K562 (cell line): Measurements from ENCODE around the gene FOXO3. TPM values are rescaled to one million over a fixed set of nuclear protein-coding genes. Genes with fewer than 3 reads are reported as not detected.

ENCODE experiments used
- ATAC-seq: fragments of 200-7000 bp; cut with Tn5 transposase; 3 replicates; pipeline ENCODE4 v1.9.1; 2020; ENCODE audit warnings: moderate library complexity
- BruUV-seq: library from RNA; stranded (reverse); fragments of 400-500 nt; replicated peaks from 2 replicates; lab custom pipeline; 2021; lab: Mats Ljungman, UMichigan
- CTCF ChIA-PET: fragments of 300-600 bp; formaldehyde crosslinking; extraction: SDS; loops from one replicate; lab custom pipeline; 2021; ENCODE audit warnings: low intra/inter-chr PET ratio; lab: Yijun Ruan, JAX
- POLR2A ChIA-PET: fragments of 300-600, 350-650 bp; sonication (Branson Sonifier 250); formaldehyde crosslinking; extraction: SDS; loops from one replicate; lab custom pipeline; 2021; ENCODE audit warnings: antibody characterized with exemption, inconsistent platforms; lab: Yijun Ruan, JAX
- DNase-seq, 4 experiments: peaks; one replicate each; pipeline versions ENCODE4 v3.0.0 to v3.0.0-alpha.2; 2011 to 2018; ENCODE audit warnings: low spot score in 3 of 4, mixed read lengths in 3 of 4; ENCODE audit errors: extremely low read depth in 1 of 4
- FAIRE-seq: peaks from 2 replicates; lab custom pipeline; 2011; peaks lifted over from hg19 to GRCh38; lab: Jason Lieb, UNC
- H2AFZ ChIP-seq: 2 replicates; pipeline ENCODE4 v1.6.0; 2011; ENCODE audit warnings: low read depth, low read length, control low read depth, inconsistent platforms
- H3K27ac ChIP-seq: fragments of 200-600 bp; 3 replicates; pipeline ENCODE4 v1.8.0; 2011; ENCODE audit warnings: low read depth, mild to moderate bottlenecking, control low read depth, inconsistent platforms, low read length, moderate library complexity, mixed read lengths; ENCODE audit errors: extremely low read depth
- H3K27me3 ChIP-seq, 2 experiments: fragments of 300-600 bp in 1 of 2; 2 replicates in 1 of 2; 3 replicates in 1 of 2; pipeline versions ENCODE4 v1.6.0 to v1.8.0; 2011; ENCODE audit warnings: inconsistent platforms in 2 of 2, low read length in 2 of 2, mild to moderate bottlenecking in 1 of 2, mixed read lengths in 1 of 2, moderate library complexity in 1 of 2; ENCODE audit not compliant: control insufficient read depth in 2 of 2, insufficient read depth in 2 of 2
- H3K36me3 ChIP-seq: fragments of 300-600 bp; 3 replicates; pipeline ENCODE4 v1.8.0; 2011; ENCODE audit warnings: mild to moderate bottlenecking, low read length, inconsistent platforms; ENCODE audit not compliant: control insufficient read depth, insufficient read depth
- H3K4me1 ChIP-seq, 2 experiments: fragments of 200-600 bp in 1 of 2; replicated peaks in 1 of 2; 2 replicates in 1 of 2; 3 replicates in 1 of 2; pipeline versions ENCODE4 v1.5.1 to v1.8.0; 2011; ENCODE audit warnings: inconsistent platforms in 2 of 2, low read length in 2 of 2, mild to moderate bottlenecking in 1 of 2, mixed read lengths in 1 of 2, moderate library complexity in 1 of 2; ENCODE audit not compliant: control insufficient read depth in 2 of 2, insufficient read depth in 2 of 2
- H3K4me2 ChIP-seq: 2 replicates; pipeline ENCODE4 v1.6.1; 2011; ENCODE audit warnings: low read length, control low read depth, inconsistent platforms, mixed read lengths; ENCODE audit not compliant: insufficient read depth
- H3K4me3 ChIP-seq: fragments of 200-600 bp; sonication (generic), shearing (Covaris generic); 2 replicates; pipeline ENCODE4 v1.5.1; 2016; ENCODE audit warnings: control low read depth, inconsistent platforms
- H3K79me2 ChIP-seq: fragments of 200-600 bp; 3 replicates; pipeline ENCODE4 v1.8.0; 2011; ENCODE audit warnings: low read length, inconsistent platforms; ENCODE audit not compliant: control insufficient read depth, insufficient read depth
- H3K9ac ChIP-seq, 2 experiments: 2 replicates each; pipeline versions ENCODE4 v1.6.0 to v1.6.1; 2011; ENCODE audit warnings: low read depth in 2 of 2, low read length in 2 of 2, control low read depth in 1 of 2, inconsistent platforms in 1 of 2, mild to moderate bottlenecking in 1 of 2, mixed read lengths in 1 of 2; ENCODE audit not compliant: insufficient read depth in 1 of 2
- H3K9me1 ChIP-seq: one replicate; pipeline ENCODE4 v1.6.0; 2011; ENCODE audit warnings: inconsistent platforms, mild to moderate bottlenecking, low read length, moderate library complexity; ENCODE audit not compliant: control insufficient read depth, insufficient read depth
- H3K9me3 ChIP-seq: replicated peaks from 2 replicates; pipeline ENCODE4 v1.5.1; 2011; ENCODE audit warnings: low read depth, low read length, inconsistent platforms; ENCODE audit not compliant: control insufficient read depth, insufficient read depth
- H4K20me1 ChIP-seq: replicated peaks from 2 replicates; pipeline ENCODE4 v1.6.1; 2011; ENCODE audit warnings: low read length, inconsistent platforms, mixed read lengths; ENCODE audit not compliant: control insufficient read depth, insufficient read depth
- BRF2 ChIP-seq: IDR thresholded peaks from 3 replicates; pipeline ENCODE4 v1.6.1; 2011; ENCODE audit warnings: borderline replicate concordance, mild to moderate bottlenecking; ENCODE audit not compliant: insufficient read length, insufficient read depth
- ETS1 ChIP-seq: conservative IDR thresholded peaks from 2 replicates; pipeline ENCODE4 v1.6.1; 2011; ENCODE audit warnings: low read depth, mild to moderate bottlenecking, low read length; ENCODE audit not compliant: control insufficient read depth
- KAT7 ChIP-seq: sonication (generic); formaldehyde crosslinking; IDR thresholded peaks from 2 replicates; pipeline ENCODE4 v1.8.0; 2022; ENCODE audit warnings: missing genetic modification reagents, mild to moderate bottlenecking, borderline replicate concordance
- KLF6 ChIP-seq: fragments of 250-450 bp; sonication (Bioruptor Pico); IDR thresholded peaks from 2 replicates; pipeline ENCODE4 v1.4.0; 2020; ENCODE audit warnings: mild to moderate bottlenecking, moderate library complexity, borderline replicate concordance
- NFE2 ChIP-seq: IDR thresholded peaks from 2 replicates; pipeline ENCODE4 v1.6.1; 2014; ENCODE audit warnings: antibody characterized with exemption, low read depth
- PHB2 ChIP-seq: fragments of 450-650 bp; IDR thresholded peaks from 2 replicates; pipeline ENCODE4 v1.6.1; 2017; ENCODE audit warnings: low read depth
- TAF1 ChIP-seq: IDR thresholded peaks from 2 replicates; pipeline ENCODE4 v1.6.1; 2011; ENCODE audit warnings: mild to moderate bottlenecking, low read length, moderate library complexity; ENCODE audit not compliant: insufficient read depth, control insufficient read depth, severe bottlenecking; ENCODE audit errors: extremely low read depth
- ZBTB34 ChIP-seq: fragments of 250-450 bp; sonication (Bioruptor Pico); IDR thresholded peaks from 2 replicates; pipeline ENCODE4 v1.8.0; 2021; ENCODE audit warnings: mild to moderate bottlenecking, moderate library complexity
- ZFP1 ChIP-seq: fragments of 450-650 bp; formaldehyde crosslinking; IDR thresholded peaks from 2 replicates; pipeline ENCODE4 v1.4.0; 2020; ENCODE audit warnings: mild to moderate bottlenecking, mixed read lengths
- ZMIZ1 ChIP-seq, 2 experiments: fragments of 150-350 bp in 1 of 2; IDR thresholded peaks; 2 replicates each; pipeline ENCODE4 v1.6.1; 2012 to 2016; ENCODE audit warnings: low read depth in 2 of 2, low read length in 2 of 2, mild to moderate bottlenecking in 1 of 2, moderate library complexity in 1 of 2
- ZNF589 ChIP-seq: fragments of 200-800 bp; sonication (Bioruptor generic); IDR thresholded peaks from 2 replicates; pipeline ENCODE4 v1.6.1; 2016; ENCODE audit warnings: low read depth, missing genetic modification characterization, missing compliant biosample characterization
- ZSCAN32 ChIP-seq: fragments of 450-650 bp; formaldehyde crosslinking; IDR thresholded peaks from 2 replicates; pipeline ENCODE4 v1.4.0; 2020; ENCODE audit warnings: mild to moderate bottlenecking, moderate library complexity
- WGBS: fragments of 100-300 bp; shearing (Covaris generic); methylation state at CpG from one replicate; pipeline ENCODE4 v1.1.6; 2016; ENCODE audit warnings: low coverage, mixed read lengths; ENCODE audit not compliant: insufficient coverage; ENCODE audit errors: missing lambda C conversion rate; 5-methylcytosine and 5-hydroxymethylcytosine counted together
- in situ Hi-C: fragments of 300-500 bp; cut with MboI; formaldehyde crosslinking; loops from 4 replicates; pipeline ENCODE4 v1.15.0; 2018; ENCODE audit warnings: inconsistent platforms, mixed read lengths
- intact Hi-C: fragments of 100-400 bp; cut with micrococcal nuclease; formaldehyde crosslinking; loops from 2 replicates; pipeline ENCODE4 v1.14.2; 2022
- polyA plus RNA-seq, 8 experiments: library from polyadenylated mRNA; depleted of rRNA in 4 of 8; stranded (reverse) in 5 of 8; unstranded in 3 of 8; fragments of >200 nt; fragmentation: Nextera tagmentation in 2 of 8; fragmentation: Illumina TruSeq in 1 of 8; extraction: Ambion mirVana in 2 of 8; extraction: Trizol in 1 of 8; gene quantifications; 2 replicates each; pipeline versions ENCODE4 v1.2.1 to v1.2.3, GENCODE V29; 2011 to 2014; ENCODE audit warnings: inconsistent platforms in 1 of 8, missing spikeins in 1 of 8
- total RNA-seq, 7 experiments: library from RNA; depleted of rRNA in 6 of 7; stranded (reverse); fragments of >200 nt in 6 of 7; fragmentation: Illumina TruSeq in 2 of 7; extraction: Trizol in 2 of 7; gene quantifications; 2 replicates each; pipeline versions ENCODE4 v1.2.1 to v1.2.3, GENCODE V29; 2011 to 2021; ENCODE audit warnings: low replicate concordance in 1 of 7
- TF ChIP-seq, protein P1 (sequence below), 2 experiments: fragments of 450-650 bp; conservative IDR thresholded peaks; 2 replicates each; pipeline ENCODE4 v1.6.1; 2017; ENCODE audit warnings: mild to moderate bottlenecking in 2 of 2, moderate library complexity in 2 of 2

FOXO3 gene
- total and polyA plus RNA-seq, 9 of the 15 experiments (the other 6 are each of a cell fraction or from before 2014, with no cell fraction given), result 3.0 to 14.6 (median 6.0) TPM

DNA sequence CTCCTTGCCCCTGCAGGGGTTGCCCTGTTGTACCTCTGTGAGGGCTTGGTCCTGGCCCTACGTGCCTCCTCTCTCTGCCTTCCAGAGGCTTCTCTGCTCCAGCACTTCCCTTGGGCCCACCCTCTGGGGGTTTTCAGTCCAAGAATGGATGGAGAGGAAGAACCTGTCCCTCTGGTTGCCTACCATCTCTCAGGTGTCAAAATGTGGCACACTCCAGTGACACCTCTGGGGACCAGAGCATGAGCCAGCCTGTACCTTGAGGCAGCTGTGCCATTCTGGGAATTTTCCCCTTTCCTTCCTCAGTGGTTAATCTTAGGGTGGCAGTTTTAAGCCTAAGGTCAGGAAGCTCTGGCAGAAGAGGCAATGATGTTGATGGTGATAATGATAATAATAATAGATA lies 172.3 kb downstream of the FOXO3 start:
- no TSS peak for BruUV-seq
- no peak for DNase-seq
- Histone ChIP-seq H3K9ac (no peak overlapping the region), H2AFZ (no peak overlapping the region), H3K27ac (no peak overlapping the region), H3K4me1 (peaks cover 3 to 18% of the 10 kb centered on the region in 2 experiments; a peak in 4 of 5 replicates), H3K9me1 (no peaks in the 10 kb centered on the region), H3K9me3 (no peaks in the 10 kb centered on the region), H3K4me2 (no peak overlapping the region), H3K36me3 (no peaks in the 10 kb centered on the region), H3K79me2 (no peaks in the 10 kb centered on the region), H3K4me3 (no peak overlapping the region), H4K20me1 (no peaks in the 10 kb centered on the region), H3K27me3 (peaks cover 10 to 35% of the 10 kb centered on the region in 2 experiments; a peak in 4 of 5 replicates)
- in situ Hi-C loops (no loop called here), intact Hi-C loops (no loop called here)
- no peak for FAIRE-seq
- ChIA-PET POLR2A (interaction anchor here (0.9 to 1.3 kb wide), 2 partner anchors 12 to 16 kb away, joined by 3 to 7 read pairs; no protein-coding TSS in a partner anchor), CTCF (no interaction called here)
- 88% methylated on average over 1 of the region's 1 CpG for WGBS
- no peak for ATAC-seq
- no peak for TF ChIP-seq NFE2
- no peak for TF ChIP-seq ZNF589
- no peak for TF ChIP-seq ZFP1 (CRISPR knock-in tag)
- no peak for TF ChIP-seq ZMIZ1 (IDR thresholded peaks at IDR 0.05; ENCODE audit: low read depth in 2 of 2, low read length in 2 of 2)
- no peak for TF ChIP-seq ZBTB34 (CRISPR knock-in tag)
- TF ChIP-seq KLF6 (CRISPR knock-in tag), result no peak
- no peak for TF ChIP-seq ETS1
- TF ChIP-seq BRF2, result no peak
- TF ChIP-seq PHB2, result no peak
- TF ChIP-seq TAF1, result no peak
- no peak for TF ChIP-seq ZSCAN32 (CRISPR knock-in tag)
- TF ChIP-seq, protein P1, sequence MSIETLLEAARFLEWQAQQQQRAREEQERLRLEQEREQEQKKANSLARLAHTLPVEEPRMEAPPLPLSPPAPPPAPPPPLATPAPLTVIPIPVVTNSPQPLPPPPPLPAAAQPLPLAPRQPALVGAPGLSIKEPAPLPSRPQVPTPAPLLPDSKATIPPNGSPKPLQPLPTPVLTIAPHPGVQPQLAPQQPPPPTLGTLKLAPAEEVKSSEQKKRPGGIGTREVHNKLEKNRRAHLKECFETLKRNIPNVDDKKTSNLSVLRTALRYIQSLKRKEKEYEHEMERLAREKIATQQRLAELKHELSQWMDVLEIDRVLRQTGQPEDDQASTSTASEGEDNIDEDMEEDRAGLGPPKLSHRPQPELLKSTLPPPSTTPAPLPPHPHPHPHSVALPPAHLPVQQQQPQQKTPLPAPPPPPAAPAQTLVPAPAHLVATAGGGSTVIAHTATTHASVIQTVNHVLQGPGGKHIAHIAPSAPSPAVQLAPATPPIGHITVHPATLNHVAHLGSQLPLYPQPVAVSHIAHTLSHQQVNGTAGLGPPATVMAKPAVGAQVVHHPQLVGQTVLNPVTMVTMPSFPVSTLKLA (conservative IDR thresholded peaks at IDR 0.05), result no peak
- no peak for TF ChIP-seq KAT7
